Activated CD4-positive, alpha-beta T cell treated with anti-CD3 and anti-CD28 coated beads, Interleukin-2, amount 10 ng/mL, durations not matched to agents 24 days and 14 days (primary cell): ENCODE results near the gene ROR2. TPM values are rescaled to one million over a fixed set of nuclear protein-coding genes. Genes with fewer than 3 reads are reported as not detected.

Experiments used
- DNase-seq: peaks from one replicate; pipeline ENCODE4 v3.0.0; 2022
- H3K27ac Mint-ChIP-seq: one replicate; pipeline ENCODE4 v1.8.0; 2022; ENCODE audit warnings: mild to moderate bottlenecking, mixed read lengths
- H3K27me3 Mint-ChIP-seq: one replicate; pipeline ENCODE4 v1.8.0; 2022; ENCODE audit warnings: mixed read lengths
- H3K36me3 Mint-ChIP-seq: one replicate; pipeline ENCODE4 v1.8.0; 2022; ENCODE audit warnings: low read depth, mild to moderate bottlenecking, mixed read lengths
- H3K4me1 Mint-ChIP-seq: one replicate; pipeline ENCODE4 v1.8.0; 2021; ENCODE audit warnings: mixed read lengths
- H3K4me3 Mint-ChIP-seq: one replicate; pipeline ENCODE4 v1.8.0; 2022; ENCODE audit warnings: mild to moderate bottlenecking, moderate library complexity, mixed read lengths
- H3K9me3 Mint-ChIP-seq: one replicate; pipeline ENCODE4 v1.8.0; 2021; ENCODE audit warnings: mixed read lengths
- intact Hi-C: fragments of 100-400 bp; cut with micrococcal nuclease; formaldehyde crosslinking; loops from one replicate; pipeline ENCODE4 v1.15.1; 2023
- total RNA-seq: library from RNA; stranded (reverse); gene quantifications from 2 replicates; pipeline ENCODE4 v1.2.3, GENCODE V29; 2022

Gene ROR2
- total RNA-seq, 1 donor from 2014 or later = 0.40 TPM

- no peak overlapping the region for H3K27ac Mint-ChIP-seq
- DNase-seq = no peak
Measured at GRCh38 chr9:91700475-91700874, 249.6 kb downstream of the ROR2 start.

GRCh38 chr9:91698266-91698665 is 251.8 kb downstream of the ROR2 start:
- H3K4me1 Mint-ChIP-seq = peaks cover 3% of the 10 kb centered on the region
- H3K4me3 Mint-ChIP-seq = no peak overlapping the region
- H3K27me3 Mint-ChIP-seq = peaks cover 7% of the 10 kb centered on the region
- no peaks in the 10 kb centered on the region for H3K36me3 Mint-ChIP-seq
- intact Hi-C loops = no loop called here
- DNase-seq = no peak
- H3K9me3 Mint-ChIP-seq = peaks cover 6% of the 10 kb centered on the region
- H3K27ac Mint-ChIP-seq = no peak overlapping the region

More at GRCh38 chr9:91700475-91700874, 249.6 kb downstream of the ROR2 start:
- Mint-ChIP-seq H3K4me3 (no peak overlapping the region), H3K36me3 (no peaks in the 10 kb centered on the region), H3K4me1 (peaks cover 3% of the 10 kb centered on the region), H3K27me3 (peaks cover 7% of the 10 kb centered on the region), H3K9me3 (peaks cover 9% of the 10 kb centered on the region)
- intact Hi-C loops = no loop called here

GRCh38 chr9:91697201-91697600 is 252.8 kb downstream of the ROR2 start:
- peaks cover 4% of the 10 kb centered on the region for H3K9me3 Mint-ChIP-seq
- H3K4me3 Mint-ChIP-seq = no peak overlapping the region
- intact Hi-C loops = no loop called here
- no peak for DNase-seq
- peaks cover 8% of the 10 kb centered on the region for H3K27me3 Mint-ChIP-seq
- H3K4me1 Mint-ChIP-seq = peaks cover 3% of the 10 kb centered on the region
- no peaks in the 10 kb centered on the region for H3K36me3 Mint-ChIP-seq
- no peak overlapping the region for H3K27ac Mint-ChIP-seq

- H3K36me3 Mint-ChIP-seq = no peaks in the 10 kb centered on the region
- no peak overlapping the region for H3K4me3 Mint-ChIP-seq
- peaks cover 3% of the 10 kb centered on the region for H3K4me1 Mint-ChIP-seq
- no peak overlapping the region for H3K27ac Mint-ChIP-seq
- no peak for DNase-seq
- H3K27me3 Mint-ChIP-seq = peaks cover 11% of the 10 kb centered on the region
- intact Hi-C loops = no loop called here
- H3K9me3 Mint-ChIP-seq = peaks cover 4% of the 10 kb centered on the region
Measured at GRCh38 chr9:91694081-91694870, 255.8 kb downstream of the ROR2 start.

- Mint-ChIP-seq H3K36me3 (no peaks in the 10 kb centered on the region), H3K27me3 (peaks cover 11% of the 10 kb centered on the region), H3K4me1 (peaks cover 3% of the 10 kb centered on the region), H3K27ac (no peak overlapping the region), H3K4me3 (no peak overlapping the region), H3K9me3 (peaks cover 4% of the 10 kb centered on the region)
- no peak for DNase-seq
- intact Hi-C loops = no loop called here
Measured at GRCh38 chr9:91693226-91693625, 256.8 kb downstream of the ROR2 start.

- intact Hi-C loops = no loop called here
- no peak overlapping the region for H3K27ac Mint-ChIP-seq
- no peak for DNase-seq
- peaks cover 11% of the 10 kb centered on the region for H3K27me3 Mint-ChIP-seq
- H3K4me1 Mint-ChIP-seq = no peaks in the 10 kb centered on the region
- no peaks in the 10 kb centered on the region for H3K36me3 Mint-ChIP-seq
- peaks cover 4% of the 10 kb centered on the region for H3K9me3 Mint-ChIP-seq
- no peak overlapping the region for H3K4me3 Mint-ChIP-seq
Measured at GRCh38 chr9:91690540-91691249, 259.3 kb downstream of the ROR2 start.

- Mint-ChIP-seq H3K4me1 (no peaks in the 10 kb centered on the region), H3K9me3 (no peaks in the 10 kb centered on the region), H3K4me3 (no peak overlapping the region), H3K27ac (no peak overlapping the region), H3K36me3 (no peaks in the 10 kb centered on the region), H3K27me3 (peaks cover 9% of the 10 kb centered on the region)
- no peak for DNase-seq
- intact Hi-C loops = no loop called here
Measured at GRCh38 chr9:91689006-91689405, 261.0 kb downstream of the ROR2 start.

- H3K4me3 Mint-ChIP-seq = no peak overlapping the region
- no peaks in the 10 kb centered on the region for H3K9me3 Mint-ChIP-seq
- DNase-seq = no peak
- H3K27me3 Mint-ChIP-seq = peaks cover 20% of the 10 kb centered on the region
- peaks cover 5% of the 10 kb centered on the region for H3K4me1 Mint-ChIP-seq
- no peaks in the 10 kb centered on the region for H3K36me3 Mint-ChIP-seq
- intact Hi-C loops = loop anchor here (5.0 kb wide), 1 partner anchor 246 kb away; no protein-coding TSS in a partner anchor
- no peak overlapping the region for H3K27ac Mint-ChIP-seq
Measured at GRCh38 chr9:91683269-91683668, 266.8 kb downstream of the ROR2 start.

- intact Hi-C loops = loop anchor here (5.0 kb wide), 1 partner anchor 246 kb away; no protein-coding TSS in a partner anchor
- Mint-ChIP-seq H3K9me3 (no peaks in the 10 kb centered on the region), H3K4me1 (peaks cover 5% of the 10 kb centered on the region), H3K4me3 (no peak overlapping the region), H3K27me3 (peaks cover 23% of the 10 kb centered on the region), H3K36me3 (no peaks in the 10 kb centered on the region), H3K27ac (no peak overlapping the region)
- no peak for DNase-seq
Measured at GRCh38 chr9:91682806-91683205, 267.2 kb downstream of the ROR2 start.

- Mint-ChIP-seq H3K27me3 (peaks cover 34% of the 10 kb centered on the region), H3K27ac (no peak overlapping the region), H3K36me3 (no peaks in the 10 kb centered on the region), H3K9me3 (no peaks in the 10 kb centered on the region), H3K4me1 (peaks cover 5% of the 10 kb centered on the region), H3K4me3 (peak overlapping the region; percentile 69)
- intact Hi-C loops = loop anchor here (1.0 to 5.0 kb wide), 2 partner anchors 244 to 766 kb away; no protein-coding TSS in a partner anchor
- peak; percentile 92 for DNase-seq
Measured at GRCh38 chr9:91681461-91682305, 268.3 kb downstream of the ROR2 start.

GRCh38 chr9:91680998-91681397 is 269.0 kb downstream of the ROR2 start:
- no peaks in the 10 kb centered on the region for H3K9me3 Mint-ChIP-seq
- H3K4me3 Mint-ChIP-seq = no peak overlapping the region
- DNase-seq = no peak
- H3K27ac Mint-ChIP-seq = no peak overlapping the region
- H3K27me3 Mint-ChIP-seq = peaks cover 35% of the 10 kb centered on the region
- peaks cover 5% of the 10 kb centered on the region for H3K4me1 Mint-ChIP-seq
- H3K36me3 Mint-ChIP-seq = no peaks in the 10 kb centered on the region
- intact Hi-C loops = loop anchor here (1.0 to 5.0 kb wide), 2 partner anchors 244 to 766 kb away; no protein-coding TSS in a partner anchor

- H3K27me3 Mint-ChIP-seq = peaks cover 37% of the 10 kb centered on the region
- H3K4me3 Mint-ChIP-seq = no peak overlapping the region
Measured at GRCh38 chr9:91680106-91680505, 269.9 kb downstream of the ROR2 start.

GRCh38 chr9:91678807-91679580 is 271.0 kb downstream of the ROR2 start:
- H3K36me3 Mint-ChIP-seq = no peaks in the 10 kb centered on the region
- intact Hi-C loops = no loop called here

More at GRCh38 chr9:91680106-91680505, 269.9 kb downstream of the ROR2 start:
- DNase-seq = no peak
- no peaks in the 10 kb centered on the region for H3K36me3 Mint-ChIP-seq
- peaks cover 5% of the 10 kb centered on the region for H3K4me1 Mint-ChIP-seq
- H3K27ac Mint-ChIP-seq = no peak overlapping the region
- no peaks in the 10 kb centered on the region for H3K9me3 Mint-ChIP-seq
- intact Hi-C loops = loop anchor here (5.0 kb wide), 1 partner anchor 243 kb away; no protein-coding TSS in a partner anchor

More at GRCh38 chr9:91678807-91679580, 271.0 kb downstream of the ROR2 start:
- DNase-seq = no peak
- H3K27me3 Mint-ChIP-seq = peaks cover 42% of the 10 kb centered on the region
- H3K4me3 Mint-ChIP-seq = no peak overlapping the region
- no peaks in the 10 kb centered on the region for H3K9me3 Mint-ChIP-seq
- no peak overlapping the region for H3K27ac Mint-ChIP-seq
- H3K4me1 Mint-ChIP-seq = peaks cover 5% of the 10 kb centered on the region
